ENCODE measurements around the gene EHF.

The EHF gene

DNA sequence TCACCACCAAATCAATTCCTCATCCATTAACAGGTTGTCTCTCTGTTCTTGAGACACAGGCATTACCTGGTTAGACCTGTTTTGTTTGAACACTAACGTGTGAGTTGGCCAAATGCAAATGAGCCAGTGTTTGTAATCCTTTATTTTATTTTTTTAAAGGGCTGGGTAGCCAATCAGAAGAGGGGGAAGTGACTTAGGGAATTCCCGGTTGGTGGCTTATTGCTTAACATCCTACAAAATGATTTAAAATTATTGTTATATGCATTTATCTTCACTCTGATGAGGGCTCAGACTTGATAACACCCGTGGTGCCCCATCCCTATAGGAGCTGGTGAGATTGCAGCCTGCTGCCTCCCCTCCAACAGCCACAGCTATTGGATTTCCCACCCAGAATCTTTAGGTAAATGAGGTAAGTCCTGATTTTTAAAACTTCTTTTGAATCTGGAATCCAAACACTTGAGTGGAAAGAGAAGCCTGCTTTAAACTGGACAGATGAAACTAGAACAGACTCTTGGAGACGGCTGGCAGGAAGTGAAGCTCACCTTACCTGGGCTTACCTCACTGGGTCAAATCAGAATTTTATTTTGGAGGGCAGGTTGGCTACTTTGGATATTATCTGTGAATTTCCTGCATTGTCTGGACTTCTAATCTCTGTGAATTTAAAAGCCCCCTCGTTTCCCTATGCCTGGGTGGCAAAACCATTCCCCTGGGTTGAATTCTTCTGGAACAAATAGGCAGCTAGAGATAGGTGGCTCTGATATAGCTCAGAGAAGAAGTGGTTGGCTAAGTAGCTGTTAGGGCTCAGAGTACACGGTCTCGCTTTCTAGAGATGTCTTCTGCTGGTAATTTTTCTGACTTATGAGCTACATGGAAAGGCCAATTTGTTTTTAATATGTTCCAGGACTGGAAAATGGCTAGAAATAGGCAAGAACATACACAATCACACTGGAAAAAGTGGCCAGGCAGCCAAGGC is at the start of gene EHF:
TSS of gene EHF (plus strand) at position 274 of the 973 bp plus-strand sequence. CDS start 21,538 bp downstream, outside the sequence.
- H3K4me1 ChIP-seq (ENCODE audit: control insufficient read depth, insufficient read depth, low read length), result no peaks in the 10 kb centered on the region
- H3K4me3 ChIP-seq (ENCODE audit: low read length), result peak within 1 kb of the TSS; percentile 58
- no peaks in the 10 kb centered on the region for H3K36me3 ChIP-seq (ENCODE audit: control insufficient read depth, insufficient read depth, low read length)
- H3K27ac ChIP-seq (ENCODE audit: low read depth, low read length), result no peak within 1 kb of the TSS
- H3K9ac ChIP-seq (ENCODE audit: low read length), result peak within 1 kb of the TSS; percentile 38
- H3K27me3 ChIP-seq (ENCODE audit: control insufficient read depth, insufficient read depth, low read length), result no peaks in the 10 kb centered on the region

DNA sequence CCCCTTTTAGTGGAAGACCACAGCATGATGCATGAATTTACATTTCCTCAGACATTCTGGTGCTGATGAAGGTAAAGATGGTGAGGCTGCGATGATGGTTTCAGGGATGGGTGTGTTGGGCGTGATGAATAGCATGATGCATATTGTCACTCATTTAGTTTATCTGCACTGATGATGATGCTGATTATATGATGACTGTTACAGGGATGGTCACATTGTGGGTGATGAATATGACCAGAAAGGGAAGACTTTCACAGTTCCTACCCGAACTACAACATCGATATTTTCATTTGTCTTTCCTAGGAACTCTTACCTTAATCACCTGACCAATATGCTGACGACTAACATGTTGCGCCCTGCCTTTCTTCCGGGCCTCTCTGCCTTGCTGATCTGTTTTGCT is 47.4 kb upstream of the EHF start:
- H3K4me1 ChIP-seq (ENCODE audit: control insufficient read depth, insufficient read depth, low read length), result no peaks in the 10 kb centered on the region
- no peaks in the 10 kb centered on the region for H3K27me3 ChIP-seq (ENCODE audit: control insufficient read depth, insufficient read depth, low read length)
- no peak overlapping the region for H3K9ac ChIP-seq (ENCODE audit: low read length)
- H3K4me3 ChIP-seq (ENCODE audit: low read length), result no peak overlapping the region
- no peak overlapping the region for H3K27ac ChIP-seq (ENCODE audit: low read depth, low read length)
- H3K36me3 ChIP-seq (ENCODE audit: control insufficient read depth, insufficient read depth, low read length), result no peaks in the 10 kb centered on the region

DNA sequence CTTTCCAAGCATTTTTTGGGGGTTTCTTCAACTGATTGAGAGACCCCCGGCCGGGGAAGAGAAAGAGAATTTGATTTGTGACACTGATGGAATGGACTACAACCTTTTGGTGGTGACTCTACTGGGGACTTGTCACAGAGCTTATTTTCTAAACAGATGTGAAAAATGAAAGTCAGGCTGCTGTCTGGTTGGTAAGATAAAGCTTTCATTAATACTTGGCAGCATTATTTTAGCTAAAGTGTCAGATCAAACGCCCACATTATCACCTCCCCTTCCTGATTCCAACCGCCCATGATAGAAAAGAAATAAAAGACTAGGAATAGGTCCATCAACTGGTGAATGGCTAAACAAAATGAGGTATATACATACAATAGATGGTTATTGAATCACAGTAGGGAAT is 45.6 kb upstream of the EHF start:
- no peaks in the 10 kb centered on the region for H3K27me3 ChIP-seq (ENCODE audit: control insufficient read depth, insufficient read depth, low read length)
- H3K36me3 ChIP-seq (ENCODE audit: control insufficient read depth, insufficient read depth, low read length), result no peaks in the 10 kb centered on the region
- no peaks in the 10 kb centered on the region for H3K4me1 ChIP-seq (ENCODE audit: control insufficient read depth, insufficient read depth, low read length)
- H3K9ac ChIP-seq (ENCODE audit: low read length), result no peak overlapping the region
- no peak overlapping the region for H3K27ac ChIP-seq (ENCODE audit: low read depth, low read length)
- H3K4me3 ChIP-seq (ENCODE audit: low read length), result no peak overlapping the region

DNA sequence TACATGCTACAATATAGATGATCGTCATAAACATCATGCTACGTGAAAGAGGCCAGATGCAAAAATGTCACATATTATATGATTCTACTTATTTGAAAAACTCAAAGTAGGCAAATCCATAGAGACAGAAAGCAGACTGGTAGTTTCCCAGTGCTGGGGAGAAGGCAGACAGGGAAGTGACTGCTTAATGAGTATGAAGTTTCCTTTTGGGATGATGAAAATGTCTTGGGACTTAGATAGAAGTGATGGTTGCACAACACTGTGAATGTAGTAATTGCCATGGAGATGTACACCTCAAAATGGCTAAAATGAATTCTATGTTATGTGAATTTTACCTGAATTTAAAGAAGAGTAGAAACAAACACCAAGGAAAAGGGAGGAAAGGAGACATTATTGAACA is 45.2 kb upstream of the EHF start:
- Histone ChIP-seq H3K27ac (ENCODE audit: low read depth, low read length) (no peak overlapping the region), H3K4me3 (ENCODE audit: low read length) (no peak overlapping the region), H3K27me3 (ENCODE audit: control insufficient read depth, insufficient read depth, low read length) (no peaks in the 10 kb centered on the region), H3K4me1 (ENCODE audit: control insufficient read depth, insufficient read depth, low read length) (no peaks in the 10 kb centered on the region), H3K9ac (ENCODE audit: low read length) (no peak overlapping the region), H3K36me3 (ENCODE audit: control insufficient read depth, insufficient read depth, low read length) (no peaks in the 10 kb centered on the region)

DNA sequence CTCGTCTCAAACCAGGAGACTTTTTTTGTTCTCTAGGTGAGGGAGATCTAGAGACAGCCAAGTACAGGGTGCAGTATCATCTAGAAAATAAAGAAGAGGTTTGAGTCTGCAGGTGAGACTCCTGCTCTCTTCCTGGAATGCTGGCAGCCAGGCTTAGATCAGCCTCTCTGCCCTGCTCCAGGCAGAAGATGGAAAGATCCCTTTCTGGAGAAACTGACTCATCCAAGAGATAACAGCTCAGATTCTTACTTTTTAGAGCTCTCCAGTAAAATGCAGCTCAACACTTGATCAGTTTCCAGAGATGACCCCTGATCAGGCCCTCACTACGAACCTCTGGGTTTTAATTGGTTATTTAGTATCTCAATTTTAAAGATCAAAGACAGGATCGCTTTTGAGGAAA is 44.6 kb upstream of the EHF start:
- Histone ChIP-seq H3K4me3 (ENCODE audit: low read length) (no peak overlapping the region), H3K9ac (ENCODE audit: low read length) (no peak overlapping the region), H3K27ac (ENCODE audit: low read depth, low read length) (no peak overlapping the region), H3K4me1 (ENCODE audit: control insufficient read depth, insufficient read depth, low read length) (no peaks in the 10 kb centered on the region), H3K36me3 (ENCODE audit: control insufficient read depth, insufficient read depth, low read length) (no peaks in the 10 kb centered on the region), H3K27me3 (ENCODE audit: control insufficient read depth, insufficient read depth, low read length) (no peaks in the 10 kb centered on the region)

DNA sequence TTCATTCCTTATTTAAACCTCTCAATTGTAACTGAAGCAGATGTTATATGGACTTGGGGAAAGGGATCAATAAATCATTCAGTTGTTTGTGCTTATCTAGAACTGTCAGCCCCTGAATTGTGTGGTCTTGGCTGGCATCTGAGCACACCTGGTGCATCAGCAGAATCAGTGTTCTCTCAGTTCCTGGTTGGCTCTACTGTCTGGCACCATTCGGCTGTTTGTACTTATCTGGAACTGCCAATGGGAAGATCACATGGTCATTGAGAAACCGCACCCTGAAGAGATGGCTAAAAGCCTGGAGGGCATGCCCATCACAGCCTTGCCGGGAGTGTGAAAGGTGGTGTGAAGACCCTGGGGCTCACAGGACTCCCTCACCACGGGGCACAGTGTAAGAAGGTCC is 37.1 kb upstream of the EHF start:
- H3K27me3 ChIP-seq (ENCODE audit: control insufficient read depth, insufficient read depth, low read length), result no peaks in the 10 kb centered on the region
- no peak overlapping the region for H3K4me3 ChIP-seq (ENCODE audit: low read length)
- H3K27ac ChIP-seq (ENCODE audit: low read depth, low read length), result no peak overlapping the region
- H3K4me1 ChIP-seq (ENCODE audit: control insufficient read depth, insufficient read depth, low read length), result no peaks in the 10 kb centered on the region
- H3K36me3 ChIP-seq (ENCODE audit: control insufficient read depth, insufficient read depth, low read length), result no peaks in the 10 kb centered on the region
- H3K9ac ChIP-seq (ENCODE audit: low read length), result no peak overlapping the region

DNA sequence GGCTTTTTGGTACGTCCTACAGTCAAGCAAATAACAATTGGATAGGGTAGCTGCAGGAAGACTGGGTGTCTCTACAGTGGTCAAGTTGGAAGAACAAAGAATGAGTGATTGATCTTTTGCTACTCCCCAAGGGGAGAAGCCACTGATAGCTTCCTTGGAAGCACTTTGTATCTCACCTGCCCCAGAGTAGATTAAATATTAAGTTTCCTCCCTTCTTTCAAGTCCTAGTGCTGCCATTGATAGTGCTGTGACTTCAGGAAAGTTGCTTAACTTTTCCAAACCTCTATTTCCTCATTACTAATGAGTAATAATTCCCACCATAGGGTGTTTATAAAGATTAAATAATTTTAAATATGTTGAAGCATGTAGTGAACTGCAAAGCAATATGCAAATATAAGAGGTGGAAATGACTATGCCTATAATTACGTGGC is 35.6 kb upstream of the EHF start:
- Histone ChIP-seq H3K27me3 (ENCODE audit: control insufficient read depth, insufficient read depth, low read length) (no peaks in the 10 kb centered on the region), H3K4me3 (ENCODE audit: low read length) (no peak overlapping the region), H3K27ac (ENCODE audit: low read depth, low read length) (no peak overlapping the region), H3K4me1 (ENCODE audit: control insufficient read depth, insufficient read depth, low read length) (no peaks in the 10 kb centered on the region), H3K36me3 (ENCODE audit: control insufficient read depth, insufficient read depth, low read length) (no peaks in the 10 kb centered on the region), H3K9ac (ENCODE audit: low read length) (no peak overlapping the region)

DNA sequence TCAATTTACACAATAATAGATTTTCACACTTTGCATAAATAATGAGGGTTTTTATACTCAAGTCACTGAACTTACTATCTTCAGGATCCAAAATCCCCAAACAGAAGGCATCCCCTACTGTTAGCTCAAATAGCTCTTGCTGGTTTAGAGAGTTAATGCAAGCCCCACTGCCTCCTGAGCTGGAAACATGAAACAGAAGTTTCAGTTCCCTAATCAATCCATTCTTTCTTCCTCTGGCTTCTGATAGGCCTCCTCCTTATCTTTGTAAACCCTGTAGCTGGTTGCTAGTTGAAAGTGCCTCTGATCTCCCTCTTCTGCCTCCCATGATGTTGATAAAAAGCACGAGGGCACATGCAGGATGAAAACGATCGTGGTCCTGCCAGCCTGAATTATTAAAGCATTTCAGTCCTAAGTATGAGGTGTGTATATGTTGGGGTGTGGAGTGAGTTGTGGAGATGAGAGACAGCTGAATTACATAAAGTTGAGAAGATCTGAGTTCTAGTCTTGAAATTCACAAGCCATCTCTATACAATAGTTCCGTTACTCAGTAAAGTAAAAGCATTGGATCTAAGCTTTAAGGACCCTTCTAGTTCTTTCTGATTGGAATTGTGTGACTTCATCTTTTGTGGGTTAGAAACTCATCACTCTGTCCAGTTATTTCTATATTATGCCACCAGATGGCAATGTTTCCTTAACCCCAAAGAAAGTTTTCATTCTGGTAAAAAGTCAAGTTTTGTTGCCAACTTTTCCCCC is 35.0 kb upstream of the EHF start:
- Histone ChIP-seq H3K27ac (ENCODE audit: low read depth, low read length) (no peak overlapping the region), H3K9ac (ENCODE audit: low read length) (no peak overlapping the region), H3K4me1 (ENCODE audit: control insufficient read depth, insufficient read depth, low read length) (no peaks in the 10 kb centered on the region), H3K4me3 (ENCODE audit: low read length) (no peak overlapping the region), H3K36me3 (ENCODE audit: control insufficient read depth, insufficient read depth, low read length) (no peaks in the 10 kb centered on the region), H3K27me3 (ENCODE audit: control insufficient read depth, insufficient read depth, low read length) (no peaks in the 10 kb centered on the region)

DNA sequence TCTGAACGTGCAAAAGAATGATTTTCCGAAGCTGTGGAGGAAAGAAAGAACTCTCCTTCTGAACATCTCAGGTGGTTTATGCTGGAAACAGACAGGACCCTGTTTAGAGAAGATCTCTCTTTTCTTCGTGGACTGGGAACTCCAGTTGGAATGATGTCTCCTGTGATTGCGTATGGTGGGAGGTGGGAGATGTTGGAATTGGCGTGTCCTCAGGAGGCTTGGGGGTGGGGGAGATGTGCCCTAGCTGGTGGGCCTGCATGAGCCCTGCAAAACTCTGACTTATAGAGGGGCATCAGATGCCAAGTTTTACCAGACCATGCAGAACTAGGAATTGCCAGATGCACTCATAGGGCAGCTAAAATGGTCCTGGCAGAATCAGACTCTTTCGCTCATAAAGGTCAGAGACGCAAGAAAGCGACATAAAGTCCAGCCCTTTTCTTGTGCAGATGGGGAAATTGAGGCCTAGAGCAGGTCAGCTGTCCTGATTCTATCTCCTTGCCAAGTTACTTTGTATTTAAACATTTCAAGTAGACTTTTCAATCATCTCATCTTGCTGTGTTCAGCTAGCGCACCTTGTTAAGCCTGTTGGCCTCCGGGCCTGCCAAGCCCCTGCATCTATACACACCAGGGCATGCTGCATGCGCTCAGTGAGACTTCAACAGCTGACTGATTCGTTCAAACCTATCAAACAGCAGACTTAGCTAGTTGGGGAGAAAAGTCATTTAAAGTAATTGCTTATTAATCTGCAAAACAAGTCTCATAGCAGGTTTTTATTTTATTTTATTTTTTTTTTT is 34.2 kb upstream of the EHF start:
- Histone ChIP-seq H3K27me3 (ENCODE audit: control insufficient read depth, insufficient read depth, low read length) (no peaks in the 10 kb centered on the region), H3K36me3 (ENCODE audit: control insufficient read depth, insufficient read depth, low read length) (no peaks in the 10 kb centered on the region), H3K4me3 (ENCODE audit: low read length) (no peak overlapping the region), H3K9ac (ENCODE audit: low read length) (no peak overlapping the region), H3K4me1 (ENCODE audit: control insufficient read depth, insufficient read depth, low read length) (no peaks in the 10 kb centered on the region), H3K27ac (ENCODE audit: low read depth, low read length) (no peak overlapping the region)

DNA sequence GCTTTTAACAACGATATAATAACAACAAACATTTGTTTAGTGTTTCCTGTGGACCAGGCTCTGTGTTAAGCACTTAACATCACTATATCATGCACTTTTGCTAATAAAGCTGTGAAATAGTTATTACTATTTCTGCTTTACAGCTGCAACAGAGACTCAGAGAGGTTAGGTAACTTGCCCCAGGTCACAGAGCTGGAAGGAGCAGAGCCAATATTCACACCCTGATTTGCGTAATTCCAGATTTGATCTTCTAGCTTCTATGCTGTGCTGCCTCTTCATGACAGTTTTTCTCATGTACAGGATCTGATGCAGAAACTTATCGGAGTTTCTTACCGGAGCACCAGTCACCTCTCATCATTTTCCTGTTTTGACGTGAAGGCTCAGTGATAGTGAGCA is 33.6 kb upstream of the EHF start:
- Histone ChIP-seq H3K9ac (ENCODE audit: low read length) (no peak overlapping the region), H3K4me3 (ENCODE audit: low read length) (no peak overlapping the region), H3K36me3 (ENCODE audit: control insufficient read depth, insufficient read depth, low read length) (no peaks in the 10 kb centered on the region), H3K4me1 (ENCODE audit: control insufficient read depth, insufficient read depth, low read length) (no peaks in the 10 kb centered on the region), H3K27me3 (ENCODE audit: control insufficient read depth, insufficient read depth, low read length) (no peaks in the 10 kb centered on the region), H3K27ac (ENCODE audit: low read depth, low read length) (no peak overlapping the region)

DNA sequence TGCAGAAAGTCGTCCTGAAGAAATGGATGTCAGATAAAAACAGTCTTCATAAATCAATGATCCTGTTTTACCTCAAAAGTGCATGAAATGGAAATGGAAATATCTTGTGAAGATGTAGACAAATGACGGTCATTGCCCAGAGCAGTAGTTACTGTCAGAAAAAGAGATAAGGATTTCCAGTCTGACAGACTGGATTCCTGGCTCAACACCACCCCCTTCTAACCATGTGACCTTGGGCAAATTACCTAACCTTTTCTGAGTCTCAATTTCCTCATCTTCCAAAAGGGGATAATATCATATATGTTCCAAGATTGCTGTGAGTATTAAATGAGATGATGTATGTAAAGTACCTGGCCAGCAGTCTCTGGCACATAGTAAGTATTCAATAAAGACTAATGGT is 32.9 kb upstream of the EHF start:
- no peak overlapping the region for H3K4me3 ChIP-seq (ENCODE audit: low read length)
- H3K4me1 ChIP-seq (ENCODE audit: control insufficient read depth, insufficient read depth, low read length), result no peaks in the 10 kb centered on the region
- H3K9ac ChIP-seq (ENCODE audit: low read length), result no peak overlapping the region
- no peaks in the 10 kb centered on the region for H3K36me3 ChIP-seq (ENCODE audit: control insufficient read depth, insufficient read depth, low read length)
- H3K27me3 ChIP-seq (ENCODE audit: control insufficient read depth, insufficient read depth, low read length), result no peaks in the 10 kb centered on the region
- H3K27ac ChIP-seq (ENCODE audit: low read depth, low read length), result no peak overlapping the region

DNA sequence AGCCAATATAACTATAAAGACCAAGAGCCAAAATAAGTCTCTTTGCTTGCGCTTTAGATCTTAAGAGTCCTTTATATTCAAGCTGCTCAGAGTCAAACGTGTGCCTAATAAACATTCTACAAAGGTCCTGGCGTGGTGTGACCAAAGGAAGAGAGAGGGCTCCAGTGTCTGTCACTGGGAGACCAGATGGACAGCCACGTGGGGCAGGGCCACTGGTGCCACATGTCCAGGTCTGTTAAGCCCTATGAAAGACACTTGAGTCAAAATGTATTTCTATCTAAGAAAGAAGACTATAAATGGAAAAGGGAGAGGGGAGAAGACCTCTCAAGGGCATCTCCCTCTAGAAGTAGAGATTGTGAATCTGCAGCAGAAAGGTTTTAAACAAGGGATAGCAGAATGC is 32.2 kb upstream of the EHF start:
- Histone ChIP-seq H3K4me3 (ENCODE audit: low read length) (no peak overlapping the region), H3K27me3 (ENCODE audit: control insufficient read depth, insufficient read depth, low read length) (no peaks in the 10 kb centered on the region), H3K36me3 (ENCODE audit: control insufficient read depth, insufficient read depth, low read length) (no peaks in the 10 kb centered on the region), H3K9ac (ENCODE audit: low read length) (no peak overlapping the region), H3K27ac (ENCODE audit: low read depth, low read length) (no peak overlapping the region), H3K4me1 (ENCODE audit: control insufficient read depth, insufficient read depth, low read length) (no peaks in the 10 kb centered on the region)
